Trophoblast cell (in vitro differentiated cells and primary cell): ENCODE results near the gene SLC38A11.

Source experiments
- DNase-seq, 2 donors: peaks; one replicate each; pipeline ENCODE4 v3.0.0-alpha.2; 2016
- H2AFZ ChIP-seq: 2 replicates; pipeline ENCODE4 v1.6.1; 2013; ENCODE audit warnings: low read length, moderate library complexity, mild to moderate bottlenecking; ENCODE audit not compliant: insufficient read depth, poor library complexity
- H2AK5ac ChIP-seq: 2 replicates; pipeline ENCODE4 v1.6.1; 2013; ENCODE audit warnings: mild to moderate bottlenecking, low read length
- H2BK120ac ChIP-seq: 2 replicates; pipeline ENCODE4 v1.6.1; 2013; ENCODE audit warnings: low read length, mild to moderate bottlenecking, moderate library complexity; ENCODE audit not compliant: insufficient read depth, poor library complexity
- H2BK12ac ChIP-seq: 2 replicates; pipeline ENCODE4 v1.6.1; 2013; ENCODE audit warnings: mild to moderate bottlenecking, low read length, moderate library complexity
- H2BK5ac ChIP-seq: 2 replicates; pipeline ENCODE4 v1.6.1; 2013; ENCODE audit warnings: low read length, low read depth, moderate library complexity, mild to moderate bottlenecking; ENCODE audit not compliant: poor library complexity
- H3K14ac ChIP-seq: 2 replicates; pipeline ENCODE4 v1.6.1; 2013; ENCODE audit warnings: mild to moderate bottlenecking, low read length
- H3K18ac ChIP-seq: 2 replicates; pipeline ENCODE4 v1.6.1; 2013; ENCODE audit warnings: mild to moderate bottlenecking, low read length
- H3K23ac ChIP-seq: 2 replicates; pipeline ENCODE4 v1.6.1; 2013; ENCODE audit warnings: low read length
- H3K27ac ChIP-seq: 2 replicates; pipeline ENCODE4 v1.5.1; 2013; ENCODE audit warnings: low read depth, mild to moderate bottlenecking, inconsistent platforms, low read length, moderate library complexity
- H3K27me3 ChIP-seq: 2 replicates; pipeline ENCODE4 v1.6.1; 2013; ENCODE audit warnings: inconsistent platforms, mild to moderate bottlenecking, low read length, moderate library complexity; ENCODE audit not compliant: insufficient read depth
- H3K36me3 ChIP-seq, 2 experiments: 1 replicate in 1 of 2; 2 replicates in 1 of 2; pipeline ENCODE4 v1.6.1; 2013; ENCODE audit warnings: low read length in 2 of 2, mild to moderate bottlenecking in 2 of 2, moderate library complexity in 1 of 2; ENCODE audit not compliant: insufficient read depth in 2 of 2, control insufficient read depth in 1 of 2
- H3K4ac ChIP-seq: 2 replicates; pipeline ENCODE4 v1.6.1; 2013; ENCODE audit warnings: low read depth, mild to moderate bottlenecking, low read length, moderate library complexity
- H3K4me1 ChIP-seq, 2 experiments: 1 replicate in 1 of 2; 2 replicates in 1 of 2; pipeline ENCODE4 v1.6.1; 2013; ENCODE audit warnings: low read length in 2 of 2, mild to moderate bottlenecking in 2 of 2, moderate library complexity in 1 of 2; ENCODE audit not compliant: insufficient read depth in 2 of 2, control insufficient read depth in 1 of 2
- H3K4me2 ChIP-seq: 2 replicates; pipeline ENCODE4 v1.6.1; 2013; ENCODE audit warnings: inconsistent platforms, mild to moderate bottlenecking, low read length, moderate library complexity
- H3K4me3 ChIP-seq: 2 replicates; pipeline ENCODE4 v1.5.1; 2013; ENCODE audit warnings: mild to moderate bottlenecking, low read depth, low read length, inconsistent platforms
- H3K79me1 ChIP-seq: one replicate; pipeline ENCODE4 v1.6.1; 2013; ENCODE audit warnings: low read length
- H3K79me2 ChIP-seq: 2 replicates; pipeline ENCODE4 v1.6.1; 2013; ENCODE audit warnings: low read length, mild to moderate bottlenecking; ENCODE audit not compliant: control insufficient read depth, insufficient read depth, poor library complexity
- H3K9ac ChIP-seq: 2 replicates; pipeline ENCODE4 v1.6.1; 2013; ENCODE audit warnings: mild to moderate bottlenecking, low read length
- H3K9me3 ChIP-seq: 2 replicates; pipeline ENCODE4 v1.6.1; 2013; ENCODE audit warnings: low read depth, mild to moderate bottlenecking, control low read depth, inconsistent platforms, low read length; ENCODE audit not compliant: insufficient read depth
- H4K12ac ChIP-seq: 2 replicates; pipeline ENCODE4 v1.6.1; 2013; ENCODE audit warnings: low read depth, mild to moderate bottlenecking, low read length, moderate library complexity
- H4K8ac ChIP-seq: 2 replicates; pipeline ENCODE4 v1.6.1; 2013; ENCODE audit warnings: low read depth, mild to moderate bottlenecking, low read length, moderate library complexity
- H4K91ac ChIP-seq: one replicate; pipeline ENCODE4 v1.6.1; 2013; ENCODE audit warnings: low read depth, mild to moderate bottlenecking, low read length, moderate library complexity
- WGBS: extraction: QIAGEN DNeasy Blood & Tissue Kit; methylation state at CpG from one replicate; pipeline ENCODE4 v1.1.7; 2013; ENCODE audit warnings: missing lambda C conversion rate; ENCODE audit not compliant: insufficient read length, insufficient coverage; ENCODE audit errors: extremely low coverage; 5-methylcytosine and 5-hydroxymethylcytosine counted together

Gene SLC38A11

GRCh38 chr2:164915566-164915965 is 39.8 kb downstream of the SLC38A11 start:
- H4K91ac ChIP-seq: no peak overlapping the region
- H3K9ac ChIP-seq: no peak overlapping the region
- no peaks in the 10 kb centered on the region for H3K9me3 ChIP-seq
- H3K36me3 ChIP-seq: no peaks in the 10 kb centered on the region
- H3K79me2 ChIP-seq: no peaks in the 10 kb centered on the region
- no peak overlapping the region for H3K4me2 ChIP-seq
- peaks cover 0 to 2% of the 10 kb centered on the region in 2 experiments for H3K4me1 ChIP-seq
- H3K14ac ChIP-seq: no peak overlapping the region
- H4K8ac ChIP-seq: no peak overlapping the region
- no peak overlapping the region for H3K4ac ChIP-seq
- no peaks in the 10 kb centered on the region for H3K27me3 ChIP-seq
- no peak overlapping the region for H2BK120ac ChIP-seq
- no peak overlapping the region for H2AFZ ChIP-seq
- no peak overlapping the region for H2BK12ac ChIP-seq
- no peak overlapping the region for H3K27ac ChIP-seq
- peaks cover 6% of the 10 kb centered on the region for H3K79me1 ChIP-seq
- DNase-seq: no peak
- no peak overlapping the region for H3K4me3 ChIP-seq
- no peak overlapping the region for H2AK5ac ChIP-seq
- H2BK5ac ChIP-seq: no peak overlapping the region
- no peak overlapping the region for H4K12ac ChIP-seq
- no peak overlapping the region for H3K18ac ChIP-seq
- no CpG with 5 or more reads among the region's 4 CpGs for WGBS
- no peak overlapping the region for H3K23ac ChIP-seq

- H4K8ac ChIP-seq: no peak overlapping the region
- no peak overlapping the region for H2BK12ac ChIP-seq
- peak overlapping the region; percentile 31 for H3K4me2 ChIP-seq
- H3K4me3 ChIP-seq: no peak overlapping the region
- H2BK120ac ChIP-seq: no peak overlapping the region
- no peaks in the 10 kb centered on the region for H3K79me2 ChIP-seq
- no peak overlapping the region for H3K4ac ChIP-seq
- H3K27ac ChIP-seq: peak overlapping the region; percentile 64
- DNase-seq: peak; percentile 72 to 94
- no peak overlapping the region for H4K12ac ChIP-seq
- H3K14ac ChIP-seq: no peak overlapping the region
- no peak overlapping the region for H2AFZ ChIP-seq
- no peak overlapping the region for H3K18ac ChIP-seq
- H3K27me3 ChIP-seq: no peaks in the 10 kb centered on the region
- H2BK5ac ChIP-seq: peak overlapping the region; percentile 66
- H3K36me3 ChIP-seq: no peaks in the 10 kb centered on the region
- no peaks in the 10 kb centered on the region for H3K9me3 ChIP-seq
- H3K4me1 ChIP-seq: peaks cover 0 to 3% of the 10 kb centered on the region in 2 experiments
- H2AK5ac ChIP-seq: no peak overlapping the region
- H4K91ac ChIP-seq: no peak overlapping the region
- no peak overlapping the region for H3K23ac ChIP-seq
- H3K79me1 ChIP-seq: peaks cover 6% of the 10 kb centered on the region
- no peak overlapping the region for H3K9ac ChIP-seq
These were observed 41.5 kb downstream of the SLC38A11 start for GRCh38 chr2:164913640-164914350.

- Histone ChIP-seq H3K27ac (peak overlapping the region; percentile 88), H3K4me1 (peaks cover 0 to 3% of the 10 kb centered on the region in 2 experiments), H3K79me1 (peaks cover 6% of the 10 kb centered on the region), H2AK5ac (no peak overlapping the region), H3K9me3 (no peaks in the 10 kb centered on the region), H3K4me3 (no peak overlapping the region), H3K9ac (no peak overlapping the region), H3K4ac (no peak overlapping the region), H2AFZ (no peak overlapping the region), H4K12ac (peak overlapping the region; percentile 43), H3K18ac (no peak overlapping the region), H2BK120ac (peak overlapping the region; percentile 43), H3K23ac (no peak overlapping the region), H4K91ac (no peak overlapping the region), H2BK5ac (peak overlapping the region; percentile 40), H3K79me2 (no peaks in the 10 kb centered on the region), H3K27me3 (no peaks in the 10 kb centered on the region), H3K36me3 (no peaks in the 10 kb centered on the region), H4K8ac (no peak overlapping the region), H2BK12ac (no peak overlapping the region), H3K14ac (no peak overlapping the region), H3K4me2 (no peak overlapping the region)
- no CpG with 5 or more reads among the region's 4 CpGs for WGBS
- DNase-seq: no peak
These were observed 42.3 kb downstream of the SLC38A11 start for GRCh38 chr2:164913011-164913410.

GRCh38 chr2:164911832-164912231 is 43.5 kb downstream of the SLC38A11 start:
- no peaks in the 10 kb centered on the region for H3K9me3 ChIP-seq
- no peaks in the 10 kb centered on the region for H3K36me3 ChIP-seq
- H3K4ac ChIP-seq: no peak overlapping the region
- DNase-seq: peak in 1 of 2 donors; percentile 66
- H2AK5ac ChIP-seq: no peak overlapping the region
- H2BK120ac ChIP-seq: no peak overlapping the region
- H3K14ac ChIP-seq: no peak overlapping the region
- no peak overlapping the region for H3K4me3 ChIP-seq
- no peak overlapping the region for H3K4me2 ChIP-seq
- WGBS: no CpG with 5 or more reads among the region's 1 CpG
- no peak overlapping the region for H3K9ac ChIP-seq
- H3K4me1 ChIP-seq: peaks cover 0 to 3% of the 10 kb centered on the region in 2 experiments
- no peak overlapping the region for H2BK5ac ChIP-seq
- H4K12ac ChIP-seq: no peak overlapping the region
- peaks cover 6% of the 10 kb centered on the region for H3K79me1 ChIP-seq
- no peak overlapping the region for H4K91ac ChIP-seq
- no peak overlapping the region for H2BK12ac ChIP-seq
- no peak overlapping the region for H2AFZ ChIP-seq
- H3K23ac ChIP-seq: no peak overlapping the region
- no peaks in the 10 kb centered on the region for H3K27me3 ChIP-seq
- no peak overlapping the region for H3K18ac ChIP-seq
- H3K27ac ChIP-seq: no peak overlapping the region
- H4K8ac ChIP-seq: no peak overlapping the region
- H3K79me2 ChIP-seq: no peaks in the 10 kb centered on the region
